ENCODE results near the gene CHST7.

DNA sequence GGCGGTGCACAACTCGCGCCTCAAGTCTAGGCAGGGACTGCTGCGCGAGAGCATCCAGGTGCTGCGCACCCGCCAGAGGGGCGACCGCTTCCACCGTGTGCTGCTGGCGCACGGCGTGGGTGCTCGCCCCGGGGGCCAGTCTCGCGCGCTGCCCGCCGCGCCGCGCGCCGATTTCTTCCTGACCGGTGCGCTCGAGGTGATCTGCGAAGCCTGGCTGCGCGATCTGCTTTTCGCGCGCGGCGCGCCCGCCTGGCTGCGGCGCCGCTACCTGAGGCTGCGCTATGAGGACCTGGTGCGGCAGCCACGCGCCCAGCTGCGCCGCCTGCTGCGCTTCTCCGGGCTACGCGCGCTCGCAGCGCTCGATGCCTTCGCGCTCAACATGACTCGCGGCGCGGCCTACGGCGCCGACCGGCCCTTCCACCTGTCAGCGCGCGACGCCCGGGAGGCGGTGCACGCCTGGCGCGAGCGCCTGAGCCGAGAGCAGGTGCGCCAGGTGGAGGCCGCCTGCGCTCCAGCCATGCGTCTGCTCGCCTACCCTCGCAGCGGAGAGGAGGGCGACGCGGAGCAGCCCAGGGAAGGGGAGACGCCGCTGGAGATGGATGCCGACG lies 1.3 kb downstream of the CHST7 start:
- TF ChIP-seq, protein P1, sequence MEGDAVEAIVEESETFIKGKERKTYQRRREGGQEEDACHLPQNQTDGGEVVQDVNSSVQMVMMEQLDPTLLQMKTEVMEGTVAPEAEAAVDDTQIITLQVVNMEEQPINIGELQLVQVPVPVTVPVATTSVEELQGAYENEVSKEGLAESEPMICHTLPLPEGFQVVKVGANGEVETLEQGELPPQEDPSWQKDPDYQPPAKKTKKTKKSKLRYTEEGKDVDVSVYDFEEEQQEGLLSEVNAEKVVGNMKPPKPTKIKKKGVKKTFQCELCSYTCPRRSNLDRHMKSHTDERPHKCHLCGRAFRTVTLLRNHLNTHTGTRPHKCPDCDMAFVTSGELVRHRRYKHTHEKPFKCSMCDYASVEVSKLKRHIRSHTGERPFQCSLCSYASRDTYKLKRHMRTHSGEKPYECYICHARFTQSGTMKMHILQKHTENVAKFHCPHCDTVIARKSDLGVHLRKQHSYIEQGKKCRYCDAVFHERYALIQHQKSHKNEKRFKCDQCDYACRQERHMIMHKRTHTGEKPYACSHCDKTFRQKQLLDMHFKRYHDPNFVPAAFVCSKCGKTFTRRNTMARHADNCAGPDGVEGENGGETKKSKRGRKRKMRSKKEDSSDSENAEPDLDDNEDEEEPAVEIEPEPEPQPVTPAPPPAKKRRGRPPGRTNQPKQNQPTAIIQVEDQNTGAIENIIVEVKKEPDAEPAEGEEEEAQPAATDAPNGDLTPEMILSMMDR (IDR thresholded peaks at IDR 0.05): no peak
- TF ChIP-seq POLR2AphosphoS5 (IDR thresholded peaks at IDR 0.05): no peak

All from prostate gland (tissue), 2 donors.